ENCODE data around the gene BRAP.
"Not testable (repeated sequence)": the region's sequence is repeated elsewhere in the genome, so short reads cannot be mapped to it uniquely, and the experiment has no call there.

BRAP gene

GRCh38 chr12:111606767-111607230, 79.0 kb downstream of the BRAP start:
- DNase-seq (ENCODE audit: low read depth, low spot score) = no peak
- Histone ChIP-seq H3K4me1 (ENCODE audit: insufficient read depth, insufficient read length) (no peaks in the 10 kb centered on the region), H3K4me3 (ENCODE audit: insufficient read length, low read depth) (no peak overlapping the region), H3K9ac (ENCODE audit: insufficient read length, low read depth) (no peak overlapping the region), H3K27me3 (ENCODE audit: insufficient read depth, insufficient read length) (no peaks in the 10 kb centered on the region), H3K9me3 (ENCODE audit: insufficient read depth, low read length) (no peaks in the 10 kb centered on the region), H3K36me3 (ENCODE audit: insufficient read depth, insufficient read length, low read length) (no peaks in the 10 kb centered on the region)
- TF ChIP-seq YY1 (IDR thresholded peaks at IDR 0.05; ENCODE audit: insufficient read depth, insufficient read length) (no peak), ZNF274 (IDR thresholded peaks at IDR 0.05; ENCODE audit: low read depth, low read length) (no peak), SUZ12 (IDR thresholded peaks at IDR 0.05; ENCODE audit: extremely low read depth, insufficient read depth, insufficient read length) (no peak)

DNA sequence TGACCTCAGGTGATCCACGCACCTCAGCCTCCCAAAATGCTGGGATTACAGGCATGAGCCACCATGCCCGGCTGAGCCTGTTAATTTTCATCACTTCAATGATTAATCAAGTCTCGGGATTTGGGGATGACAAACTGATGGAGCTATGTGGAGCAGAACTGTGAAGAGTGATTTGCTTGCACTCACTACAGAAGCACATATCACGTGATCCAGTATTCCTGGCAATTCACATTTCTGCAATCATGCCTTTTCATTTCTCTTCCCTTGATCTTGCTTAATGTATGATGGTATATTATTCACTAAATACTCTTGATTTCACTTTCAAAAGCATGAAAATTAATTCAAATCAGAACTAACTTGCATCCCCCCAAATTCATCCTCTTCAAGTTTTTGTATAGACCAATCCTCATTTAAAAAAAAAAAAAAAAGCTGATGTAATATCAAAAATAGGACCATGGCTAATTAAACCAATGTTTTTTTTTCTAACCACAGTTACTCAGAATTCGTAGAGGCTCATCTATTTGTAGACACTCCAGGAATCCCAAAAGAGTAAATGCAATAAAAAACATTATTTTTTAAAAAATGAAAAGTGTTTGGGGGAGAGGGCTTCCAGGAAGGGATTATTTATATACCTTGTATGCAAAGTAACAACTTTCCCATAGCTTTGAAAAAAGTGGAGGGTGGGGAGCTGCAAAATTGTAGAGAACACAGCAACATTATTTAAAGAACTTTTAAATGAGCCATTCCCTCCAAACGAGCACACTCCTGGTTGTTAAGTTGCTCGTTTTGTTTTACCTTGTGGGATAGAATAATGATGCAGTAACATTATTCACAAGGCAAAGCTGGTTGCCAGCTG, 79.6 kb downstream of the BRAP start:
- Histone ChIP-seq H3K9ac (ENCODE audit: insufficient read length, low read depth) (no peak overlapping the region), H3K36me3 (ENCODE audit: insufficient read depth, insufficient read length, low read length) (no peaks in the 10 kb centered on the region), H3K9me3 (ENCODE audit: insufficient read depth, low read length) (no peaks in the 10 kb centered on the region), H3K27me3 (ENCODE audit: insufficient read depth, insufficient read length) (no peaks in the 10 kb centered on the region), H3K4me1 (ENCODE audit: insufficient read depth, insufficient read length) (no peaks in the 10 kb centered on the region), H3K4me3 (ENCODE audit: insufficient read length, low read depth) (no peak overlapping the region)
- TF ChIP-seq ZNF274 (IDR thresholded peaks at IDR 0.05; ENCODE audit: low read depth, low read length) (no peak), YY1 (IDR thresholded peaks at IDR 0.05; ENCODE audit: insufficient read depth, insufficient read length) (no peak), SUZ12 (IDR thresholded peaks at IDR 0.05; ENCODE audit: extremely low read depth, insufficient read depth, insufficient read length) (no peak)
- no peak for DNase-seq (ENCODE audit: low read depth, low spot score)

- H3K4me1 ChIP-seq (ENCODE audit: insufficient read depth, insufficient read length); H3K4me3 ChIP-seq (ENCODE audit: insufficient read length, low read depth); DNase-seq (ENCODE audit: low read depth, low spot score); H3K9ac ChIP-seq (ENCODE audit: insufficient read length, low read depth); H3K27me3 ChIP-seq (ENCODE audit: insufficient read depth, insufficient read length); H3K9me3 ChIP-seq (ENCODE audit: insufficient read depth, low read length); H3K36me3 ChIP-seq (ENCODE audit: insufficient read depth, insufficient read length, low read length): not testable (repeated sequence)
Observed at GRCh38 chr12:111602857-111603256, 82.9 kb downstream of the BRAP start.

- TF ChIP-seq YY1 (IDR thresholded peaks at IDR 0.05; ENCODE audit: insufficient read depth, insufficient read length) (no peak), ZNF274 (IDR thresholded peaks at IDR 0.05; ENCODE audit: low read depth, low read length) (no peak), SUZ12 (IDR thresholded peaks at IDR 0.05; ENCODE audit: extremely low read depth, insufficient read depth, insufficient read length) (no peak)
- Histone ChIP-seq H3K9me3 (ENCODE audit: insufficient read depth, low read length) (no peaks in the 10 kb centered on the region), H3K4me1 (ENCODE audit: insufficient read depth, insufficient read length) (no peaks in the 10 kb centered on the region), H3K9ac (ENCODE audit: insufficient read length, low read depth) (no peak overlapping the region), H3K36me3 (ENCODE audit: insufficient read depth, insufficient read length, low read length) (no peaks in the 10 kb centered on the region), H3K27me3 (ENCODE audit: insufficient read depth, insufficient read length) (no peaks in the 10 kb centered on the region), H3K4me3 (ENCODE audit: insufficient read length, low read depth) (no peak overlapping the region)
- no peak for DNase-seq (ENCODE audit: low read depth, low spot score)
Observed at GRCh38 chr12:111602348-111602747, 83.4 kb downstream of the BRAP start.

- H3K36me3 ChIP-seq (ENCODE audit: insufficient read depth, insufficient read length, low read length); H3K9ac ChIP-seq (ENCODE audit: insufficient read length, low read depth); DNase-seq (ENCODE audit: low read depth, low spot score); H3K9me3 ChIP-seq (ENCODE audit: insufficient read depth, low read length); H3K4me1 ChIP-seq (ENCODE audit: insufficient read depth, insufficient read length); H3K27me3 ChIP-seq (ENCODE audit: insufficient read depth, insufficient read length); H3K4me3 ChIP-seq (ENCODE audit: insufficient read length, low read depth): not testable (repeated sequence)
Observed at GRCh38 chr12:111600986-111601385, 84.8 kb downstream of the BRAP start.

GRCh38 chr12:111600205-111600642, 85.5 kb downstream of the BRAP start:
- Histone ChIP-seq H3K4me1 (ENCODE audit: insufficient read depth, insufficient read length) (no peaks in the 10 kb centered on the region), H3K9me3 (ENCODE audit: insufficient read depth, low read length) (no peaks in the 10 kb centered on the region), H3K4me3 (ENCODE audit: insufficient read length, low read depth) (peak overlapping the region; percentile 99), H3K9ac (ENCODE audit: insufficient read length, low read depth) (peak overlapping the region; percentile 94), H3K36me3 (ENCODE audit: insufficient read depth, insufficient read length, low read length) (peaks cover 4% of the 10 kb centered on the region), H3K27me3 (ENCODE audit: insufficient read depth, insufficient read length) (no peaks in the 10 kb centered on the region)
- no peak for DNase-seq (ENCODE audit: low read depth, low spot score)
- TF ChIP-seq SUZ12 (IDR thresholded peaks at IDR 0.05; ENCODE audit: extremely low read depth, insufficient read depth, insufficient read length) = no peak
- no peak for TF ChIP-seq ZNF274 (IDR thresholded peaks at IDR 0.05; ENCODE audit: low read depth, low read length)
- TF ChIP-seq YY1 (IDR thresholded peaks at IDR 0.05; ENCODE audit: insufficient read depth, insufficient read length) = no peak

DNA sequence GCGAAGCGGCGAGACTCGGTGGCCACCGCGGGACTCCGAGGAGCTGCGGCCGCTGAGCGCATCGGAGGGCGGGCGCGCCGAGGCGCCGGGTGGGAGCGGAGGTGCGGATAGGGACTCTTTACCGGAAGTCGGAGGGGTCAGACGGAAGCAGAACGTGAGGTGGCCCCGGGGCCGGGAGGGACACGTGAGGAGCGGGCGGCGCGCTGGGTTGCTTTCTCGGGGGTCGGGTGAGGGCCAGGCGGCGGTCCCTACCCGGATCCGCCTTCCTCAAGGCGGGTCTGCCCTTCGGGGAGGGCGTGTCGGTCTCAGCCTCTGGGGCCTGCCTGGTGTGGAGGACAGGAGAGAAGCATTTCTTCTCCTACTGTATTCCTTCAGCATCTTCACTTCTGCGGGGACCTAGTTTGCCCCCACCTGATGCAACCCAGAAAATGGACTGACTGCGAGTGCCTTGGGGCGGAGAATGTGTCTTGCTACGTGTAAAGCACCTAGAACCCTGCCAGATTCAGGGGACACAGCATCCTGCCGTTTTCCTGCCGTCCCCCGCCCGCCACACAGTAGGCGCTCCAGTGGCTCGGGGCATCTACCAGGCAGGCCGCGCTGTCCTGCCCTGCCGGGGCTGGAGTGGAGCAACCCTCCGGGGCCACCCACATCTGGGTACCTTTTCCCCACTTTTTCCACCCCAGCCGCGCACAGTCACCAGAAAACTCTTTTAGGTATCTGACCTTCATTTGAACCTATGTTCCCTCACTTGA, 86.1 kb downstream of the BRAP start:
- H3K4me1 ChIP-seq (ENCODE audit: insufficient read depth, insufficient read length) = no peaks in the 10 kb centered on the region
- TF ChIP-seq YY1 (IDR thresholded peaks at IDR 0.05; ENCODE audit: insufficient read depth, insufficient read length) = no peak
- TF ChIP-seq SUZ12 (IDR thresholded peaks at IDR 0.05; ENCODE audit: extremely low read depth, insufficient read depth, insufficient read length) = no peak
- TF ChIP-seq ZNF274 (IDR thresholded peaks at IDR 0.05; ENCODE audit: low read depth, low read length) = no peak
- H3K4me3 ChIP-seq (ENCODE audit: insufficient read length, low read depth) = peak overlapping the region; percentile 99
- no peaks in the 10 kb centered on the region for H3K9me3 ChIP-seq (ENCODE audit: insufficient read depth, low read length)
- peak overlapping the region; percentile 94 for H3K9ac ChIP-seq (ENCODE audit: insufficient read length, low read depth)
- H3K27me3 ChIP-seq (ENCODE audit: insufficient read depth, insufficient read length) = no peaks in the 10 kb centered on the region
- H3K36me3 ChIP-seq (ENCODE audit: insufficient read depth, insufficient read length, low read length) = peaks cover 4% of the 10 kb centered on the region
- peak; percentile 90 for DNase-seq (ENCODE audit: low read depth, low spot score)
